Amygdala (tissue), 56 donors: ENCODE results near the gene DACH1.

Experiments
- DNase-seq, 56 donors: peaks; one replicate each; lab custom pipeline; 2025; lab: John Stamatoyannopoulos, UW

The DACH1 gene

GRCh38 chr13:71721104-71721503 is 145.9 kb downstream of the DACH1 start:
- DNase-seq: no peak

GRCh38 chr13:71718931-71719330 is 148.1 kb downstream of the DACH1 start:
- no peak for DNase-seq

DNA sequence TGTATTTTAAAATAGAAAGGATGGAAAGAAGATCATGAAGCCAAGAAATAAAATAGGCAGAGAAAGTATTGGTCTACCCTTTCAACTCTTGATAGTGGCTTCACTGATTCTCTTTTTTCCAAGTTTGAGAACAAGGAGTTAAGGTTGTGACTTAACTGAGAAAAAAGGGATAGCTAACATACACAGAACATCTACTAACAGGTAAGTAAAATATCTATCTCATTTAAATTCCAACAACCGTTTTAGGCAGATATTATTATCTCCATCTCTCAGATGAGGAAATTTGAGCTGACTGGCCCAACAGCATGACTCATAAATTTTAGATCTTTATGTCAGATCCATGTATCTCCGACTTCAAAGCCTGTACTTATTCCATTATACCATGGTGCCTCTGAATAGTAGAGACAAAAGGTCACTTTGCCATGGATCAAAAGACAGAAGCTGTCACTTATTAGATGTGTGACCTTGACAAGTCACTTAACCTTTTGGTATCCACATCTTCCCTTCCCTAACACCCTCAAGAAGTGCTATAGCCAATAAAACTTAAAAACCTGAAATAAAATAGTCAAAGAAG is 152.1 kb downstream of the DACH1 start:
- no peak for DNase-seq

- no peak for DNase-seq
Observed at GRCh38 chr13:71712988-71713653, 153.9 kb downstream of the DACH1 start.

DNA sequence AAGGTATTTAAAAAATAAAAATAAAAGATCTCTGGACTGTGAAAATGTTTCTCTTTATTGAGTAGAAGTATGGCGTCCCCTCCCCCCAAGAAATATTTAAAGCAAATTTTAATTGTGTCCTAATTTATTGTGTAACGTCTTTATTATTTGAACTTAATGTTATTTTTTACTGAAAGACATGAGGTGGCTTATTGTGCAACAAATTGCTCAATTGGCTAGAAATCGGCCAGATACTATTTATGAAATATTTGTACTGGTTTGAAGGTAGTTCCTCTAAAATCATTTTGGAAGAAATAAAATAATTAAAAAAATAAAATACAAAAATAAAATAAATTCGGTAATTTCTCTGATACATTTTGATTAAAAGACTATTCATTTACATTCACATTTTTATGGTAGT is 162.3 kb downstream of the DACH1 start:
- no peak for DNase-seq

DNA sequence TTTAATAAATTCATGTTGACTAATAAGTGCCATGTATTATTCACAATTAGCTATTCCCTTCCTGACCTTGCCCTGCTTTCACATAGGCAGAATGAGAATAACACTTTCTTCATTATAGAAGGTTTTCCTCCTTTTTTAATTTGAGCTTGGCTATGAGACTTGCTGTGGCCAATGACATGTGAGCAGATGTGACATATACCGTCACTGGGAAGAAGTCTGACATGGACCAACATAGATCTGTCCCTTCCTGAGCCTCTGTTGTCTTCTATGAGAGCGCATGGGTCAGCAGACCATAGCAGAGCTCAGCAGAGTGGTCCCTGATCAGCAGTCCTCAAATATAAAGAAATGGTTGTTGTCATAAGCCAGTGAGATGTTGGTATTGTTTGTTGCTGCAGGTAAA is 163.9 kb downstream of the DACH1 start:
- no peak for DNase-seq

DNA sequence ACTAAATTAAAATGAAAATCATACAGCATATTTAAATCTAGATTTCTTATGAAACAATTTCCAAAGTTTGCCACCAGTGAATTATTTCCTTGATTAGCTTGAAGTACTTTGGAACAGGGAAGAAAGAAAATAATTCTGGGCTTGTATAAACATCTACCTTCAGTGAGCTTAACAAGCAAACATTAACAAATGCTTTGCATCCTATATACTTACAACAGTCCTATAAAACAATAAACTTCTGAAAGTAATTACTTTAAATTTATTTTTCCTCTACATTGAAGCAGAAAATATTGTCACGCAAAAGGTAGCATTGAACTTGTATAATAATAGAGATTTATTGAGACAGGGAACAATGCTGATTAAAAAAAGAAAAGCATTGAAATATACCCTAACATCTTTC is 164.8 kb downstream of the DACH1 start:
- no peak for DNase-seq

DNA sequence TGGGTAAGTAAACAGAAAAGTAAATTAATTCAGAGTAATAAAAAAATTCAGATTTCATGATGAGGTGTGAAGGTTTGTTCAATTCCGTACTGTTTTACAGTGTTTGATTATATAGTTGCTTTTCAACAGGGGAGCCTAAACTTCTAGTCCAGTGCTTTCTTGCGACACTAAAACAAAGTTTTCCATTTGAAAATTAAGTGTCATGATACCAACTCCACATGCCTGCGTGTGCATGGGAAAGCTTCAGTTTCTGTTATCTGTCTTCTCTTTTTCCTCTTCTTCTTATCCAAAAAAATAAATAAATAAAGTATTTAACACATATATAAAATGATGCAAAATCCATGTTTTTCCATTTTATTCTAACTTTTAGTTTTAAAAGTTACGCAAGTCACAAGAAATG is 165.3 kb downstream of the DACH1 start:
- no peak for DNase-seq

- DNase-seq: no peak
Observed at GRCh38 chr13:71699342-71699741, 167.7 kb downstream of the DACH1 start.

- DNase-seq: no peak
Observed at GRCh38 chr13:71695662-71696061, 171.3 kb downstream of the DACH1 start.

- DNase-seq: no peak
Observed at GRCh38 chr13:71685072-71685471, 181.9 kb downstream of the DACH1 start.

DNA sequence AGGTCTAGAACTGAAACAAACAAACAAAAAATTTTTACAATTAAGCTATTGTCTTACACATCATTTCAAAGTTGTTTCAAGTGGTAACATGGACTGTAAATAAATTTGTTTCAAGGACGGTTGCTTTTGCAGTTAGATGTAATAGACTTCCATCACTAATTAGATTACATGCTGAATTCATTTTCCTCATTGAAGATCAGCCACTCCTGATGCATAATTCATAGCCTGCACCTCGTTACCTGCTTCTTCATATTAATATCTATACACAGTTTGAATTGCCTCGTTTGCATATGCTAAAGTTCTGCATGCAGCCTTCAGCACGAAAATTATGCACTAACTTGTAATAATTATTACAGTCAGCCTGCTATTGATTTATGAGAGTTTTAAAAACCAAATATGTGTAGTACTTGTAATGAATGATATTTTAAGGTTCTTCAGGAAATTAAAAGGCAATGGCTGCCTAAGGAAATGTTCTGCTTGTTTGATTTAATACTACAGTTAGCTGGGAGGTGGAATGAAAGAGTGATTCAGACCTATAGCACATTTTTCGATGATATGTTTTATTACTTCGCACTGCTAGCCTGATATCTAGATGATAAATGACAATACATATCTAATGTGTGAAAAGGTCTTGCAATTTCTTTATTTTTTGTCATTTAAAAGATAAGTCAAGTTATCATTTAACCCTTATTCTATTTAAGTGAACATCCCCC is 184.9 kb downstream of the DACH1 start:
- no peak for DNase-seq

GRCh38 chr13:71677124-71677523 is 189.9 kb downstream of the DACH1 start:
- no peak for DNase-seq

DNA sequence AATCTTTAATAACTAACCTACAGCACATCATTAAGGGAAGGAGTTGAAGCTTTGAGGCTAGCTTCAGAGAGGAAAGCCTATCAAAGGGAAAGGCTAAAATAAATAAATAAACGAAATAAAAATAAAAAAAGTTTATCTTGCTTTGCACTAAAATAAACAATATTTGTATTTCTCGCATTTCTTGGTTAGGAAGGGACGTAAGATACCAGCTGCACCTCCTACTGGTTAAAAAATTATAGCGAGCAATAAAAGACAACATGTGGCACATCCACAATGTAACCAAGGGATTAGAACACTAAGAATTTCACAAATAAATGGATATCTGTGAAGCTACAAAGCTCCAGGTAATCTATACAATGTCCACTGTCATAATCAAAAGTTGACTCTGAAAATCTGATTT is 194.5 kb downstream of the DACH1 start:
- no peak for DNase-seq

- DNase-seq: no peak
Observed at GRCh38 chr13:71663431-71663830, 203.6 kb downstream of the DACH1 start.

DNA sequence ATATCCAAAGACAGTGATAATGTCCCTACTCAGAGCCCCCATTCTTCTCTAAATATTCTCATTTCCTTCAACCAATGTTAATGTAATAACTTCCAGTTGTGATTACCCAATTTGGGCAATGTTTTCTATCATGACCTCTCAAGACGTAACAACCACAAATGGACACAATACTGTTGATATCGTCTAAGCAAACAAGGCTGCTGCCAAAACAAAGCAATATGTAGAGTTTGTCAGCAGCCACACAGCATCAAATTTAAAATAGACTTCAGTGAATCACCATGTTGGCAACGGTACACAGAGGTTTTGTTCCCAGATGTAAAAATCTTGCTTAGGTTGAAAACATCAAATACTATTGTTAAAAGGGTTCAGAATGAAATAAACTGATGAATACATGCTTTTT is 205.1 kb downstream of the DACH1 start:
- no peak for DNase-seq

DNA sequence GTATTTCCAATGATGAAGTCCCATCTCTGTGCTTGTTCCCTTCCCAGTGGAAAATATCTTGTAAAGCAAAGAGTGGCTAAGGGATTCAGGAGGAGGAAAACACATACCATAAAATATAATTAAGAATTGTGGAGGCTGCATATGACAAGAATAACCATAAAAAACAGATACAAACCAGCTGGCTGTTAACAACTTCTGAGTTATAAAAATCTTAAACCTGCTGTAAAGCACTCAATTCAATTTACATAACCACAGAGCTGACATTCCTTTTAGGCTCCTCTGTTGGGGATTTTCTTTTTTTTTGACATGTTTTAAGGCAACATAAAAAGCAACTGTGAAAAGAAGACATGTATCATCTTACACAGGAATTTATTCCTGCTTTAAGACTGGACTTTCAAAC is 207.6 kb downstream of the DACH1 start:
- no peak for DNase-seq

GRCh38 chr13:71645467-71645866 is 221.5 kb downstream of the DACH1 start:
- DNase-seq: no peak

- DNase-seq: no peak
Observed at GRCh38 chr13:71644579-71644978, 222.4 kb downstream of the DACH1 start.

DNA sequence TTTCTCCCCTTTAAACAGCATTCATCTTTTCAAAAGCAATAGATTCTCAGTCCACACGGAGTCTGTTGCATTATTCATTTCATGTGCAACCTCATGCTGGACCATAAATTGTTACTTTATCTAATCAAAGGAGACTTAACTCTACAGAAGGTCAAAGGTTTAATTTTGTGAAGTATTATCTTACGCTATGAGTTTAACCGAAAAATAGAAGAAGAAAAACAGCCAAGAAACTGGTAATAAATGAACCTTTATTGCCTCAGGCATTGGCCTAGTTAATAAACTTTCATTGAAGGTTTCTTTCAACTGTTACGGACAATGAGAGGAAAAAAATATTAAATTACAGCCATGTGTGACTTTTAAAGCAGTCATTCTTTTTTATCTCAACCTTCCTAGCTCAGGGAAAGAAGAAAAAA is 223.6 kb downstream of the DACH1 start:
- no peak for DNase-seq

DNA sequence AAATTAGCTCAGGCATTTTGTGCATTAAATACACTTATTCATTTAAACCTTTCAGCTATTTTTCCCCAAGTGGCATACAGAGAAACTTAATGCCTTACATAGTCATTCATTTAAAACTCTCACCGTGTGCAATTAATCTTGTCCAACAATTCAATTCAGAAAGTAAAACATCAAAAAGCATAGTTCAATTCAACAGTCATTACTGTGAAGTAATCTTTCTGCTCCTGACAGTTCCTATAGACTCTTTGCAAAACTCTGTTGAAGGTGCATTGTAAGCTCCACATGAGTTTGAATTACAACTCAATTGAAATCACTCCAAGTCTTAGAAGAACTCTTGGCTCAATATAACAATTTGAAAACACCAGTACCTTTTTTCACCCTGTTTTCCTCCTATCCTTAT is 228.3 kb downstream of the DACH1 start:
- no peak for DNase-seq
